CD14-positive monocyte (primary cell): ENCODE measurements around the gene CLEC1A. TPM values are rescaled to one million over a fixed set of nuclear protein-coding genes. Genes with fewer than 3 reads are reported as not detected.

Source experiments
- DNase-seq, 3 donors: peaks; one replicate each; pipeline ENCODE4 v3.0.0-alpha.2; 2011 to 2022
- H2AFZ ChIP-seq: 2 replicates; pipeline ENCODE4 v1.6.0; 2012; ENCODE audit warnings: mild to moderate bottlenecking, low read depth, low read length, inconsistent platforms; ENCODE audit not compliant: insufficient read depth, poor library complexity, severe bottlenecking
- H3K27ac ChIP-seq, 2 donors: 1 replicate in 1 of 2; 2 replicates in 1 of 2; pipeline ENCODE4 v1.5.1; 2012 to 2013; ENCODE audit warnings: low read length in 2 of 2, control low read depth in 1 of 2, inconsistent platforms in 1 of 2, low read depth in 1 of 2, mild to moderate bottlenecking in 1 of 2
- H3K27me3 ChIP-seq, 2 donors: one replicate each; pipeline versions ENCODE4 v1.6.0 to v1.6.1; 2011 to 2013; ENCODE audit warnings: low read length in 2 of 2; ENCODE audit not compliant: control insufficient read depth in 2 of 2, insufficient read depth in 2 of 2
- H3K36me3 ChIP-seq, 2 donors: replicated peaks in 1 of 2; 1 replicate in 1 of 2; 2 replicates in 1 of 2; pipeline versions ENCODE4 v1.5.1 to v1.6.1; 2012 to 2013; ENCODE audit warnings: low read length in 2 of 2, control low read depth in 1 of 2, inconsistent platforms in 1 of 2, mild to moderate bottlenecking in 1 of 2; ENCODE audit not compliant: insufficient read depth in 2 of 2, control insufficient read depth in 1 of 2
- H3K4me1 ChIP-seq, 2 donors: 1 replicate in 1 of 2; 2 replicates in 1 of 2; pipeline versions ENCODE4 v1.5.1 to v1.6.1; 2012 to 2013; ENCODE audit warnings: low read length in 2 of 2, control low read depth in 1 of 2, inconsistent platforms in 1 of 2, mild to moderate bottlenecking in 1 of 2, moderate library complexity in 1 of 2; ENCODE audit not compliant: insufficient read depth in 2 of 2, control insufficient read depth in 1 of 2
- H3K4me2 ChIP-seq: replicated peaks from 2 replicates; pipeline ENCODE3; 2012; ENCODE audit warnings: low read length, moderate library complexity, mild to moderate bottlenecking; ENCODE audit not compliant: poor library complexity, severe bottlenecking; ENCODE audit errors: extremely low read depth
- H3K4me3 ChIP-seq, 3 experiments: fragments of 200-600 bp in 1 of 3; sonication (generic) in 1 of 3; replicated peaks in 1 of 3; 1 replicate in 2 of 3; 2 replicates in 1 of 3; pipeline ENCODE4 v1.5.1; 2011 to 2013; ENCODE audit warnings: low read length in 3 of 3, mild to moderate bottlenecking in 3 of 3, control low read depth in 2 of 3, low read depth in 2 of 3, inconsistent platforms in 1 of 3, moderate library complexity in 1 of 3
- H3K79me2 ChIP-seq: 2 replicates; pipeline ENCODE4 v1.6.0; 2012; ENCODE audit warnings: mild to moderate bottlenecking, control low read depth, inconsistent platforms, low read length, moderate library complexity; ENCODE audit not compliant: insufficient read depth
- H3K9ac ChIP-seq: 2 replicates; pipeline ENCODE4 v1.6.0; 2017; ENCODE audit warnings: low read length, mild to moderate bottlenecking; ENCODE audit not compliant: insufficient read depth, poor library complexity, severe bottlenecking
- H3K9me3 ChIP-seq, 2 donors: replicated peaks in 1 of 2; 1 replicate in 1 of 2; 2 replicates in 1 of 2; pipeline versions ENCODE4 v1.5.1 to v1.6.1; 2012 to 2013; ENCODE audit warnings: low read length in 2 of 2, control low read depth in 1 of 2; ENCODE audit not compliant: control insufficient read depth in 1 of 2, insufficient read depth in 1 of 2
- H4K20me1 ChIP-seq: 2 replicates; pipeline ENCODE4 v1.6.0; 2012; ENCODE audit warnings: mild to moderate bottlenecking, low read length, control low read depth, moderate library complexity; ENCODE audit not compliant: insufficient read depth
- H3K27ac Mint-ChIP-seq, 7 donors: one replicate each; pipeline ENCODE4 v1.8.0; 2020; ENCODE audit warnings: mild to moderate bottlenecking in 7 of 7, mixed read lengths in 7 of 7, moderate library complexity in 6 of 7, inconsistent platforms in 2 of 7
- H3K27me3 Mint-ChIP-seq, 3 donors: one replicate each; pipeline ENCODE4 v1.8.0; 2021 to 2022; ENCODE audit warnings: low read depth in 3 of 3, mild to moderate bottlenecking in 3 of 3, mixed read lengths in 3 of 3, moderate library complexity in 3 of 3, inconsistent platforms in 1 of 3
- H3K36me3 Mint-ChIP-seq, 2 donors: one replicate each; pipeline ENCODE4 v1.8.0; 2020; ENCODE audit warnings: mixed read lengths in 2 of 2, inconsistent platforms in 1 of 2, mild to moderate bottlenecking in 1 of 2
- H3K4me1 Mint-ChIP-seq: one replicate; pipeline ENCODE4 v1.8.0; 2020; ENCODE audit warnings: mild to moderate bottlenecking, mixed read lengths
- H3K4me3 Mint-ChIP-seq, 2 donors: one replicate each; pipeline ENCODE4 v1.8.0; 2020; ENCODE audit warnings: mild to moderate bottlenecking in 2 of 2, mixed read lengths in 2 of 2, moderate library complexity in 1 of 2
- H3K9me3 Mint-ChIP-seq, 7 donors: one replicate each; pipeline ENCODE4 v1.8.0; 2020 to 2022; ENCODE audit warnings: mixed read lengths in 7 of 7, mild to moderate bottlenecking in 6 of 7, moderate library complexity in 6 of 7, inconsistent platforms in 2 of 7
- CTCF ChIP-seq: fragments of 200-600 bp; IDR thresholded peaks from one replicate; pipeline ENCODE4 v1.8.0; 2022; ENCODE audit warnings: antibody characterized with exemption, mild to moderate bottlenecking
- WGBS: methylation state at CpG from one replicate; pipeline ENCODE4 v1.1.5; 2013; ENCODE audit warnings: missing lambda C conversion rate; ENCODE audit not compliant: insufficient coverage; 5-methylcytosine and 5-hydroxymethylcytosine counted together
- intact Hi-C, 2 donors: fragments of 100-400 bp; cut with micrococcal nuclease; formaldehyde crosslinking; loops; one replicate each; pipeline versions ENCODE4 v1.15.0 to v1.15.1; 2023
- polyA plus RNA-seq, 3 donors: library from polyadenylated mRNA; depleted of rRNA in 1 of 3; unstranded in 2 of 3; stranded (reverse) in 1 of 3; fragments of 300-500 nt in 2 of 3; fragments of >200 nt in 1 of 3; fragmentation: Illumina TruSeq in 2 of 3; gene quantifications; 1 replicate in 2 of 3; 2 replicates in 1 of 3; pipeline ENCODE4 v1.2.3, GENCODE V29; 2012 to 2021

CLEC1A gene
- polyA plus RNA-seq, 3 donors: 0.90 to 7.9 (median 1.1) TPM

- Histone ChIP-seq H3K9me3 (no peaks in the 10 kb centered on the region), H3K4me3 (no peak overlapping the region), H3K79me2 (no peaks in the 10 kb centered on the region), H2AFZ (no peak overlapping the region), H3K4me2 (peak overlapping the region; percentile 26), H3K27ac (no peak overlapping the region), H3K27me3 (no peaks in the 10 kb centered on the region), H3K36me3 (no peaks in the 10 kb centered on the region), H4K20me1 (no peaks in the 10 kb centered on the region), H3K4me1 (peaks cover 6 to 7% of the 10 kb centered on the region in 2 donors), H3K9ac (no peak overlapping the region)
- WGBS: no CpG with 5 or more reads among the region's 2 CpGs
- Mint-ChIP-seq H3K36me3 (no peaks in the 10 kb centered on the region), H3K4me3 (no peak overlapping the region), H3K4me1 (peaks cover 14% of the 10 kb centered on the region), H3K27ac (peak overlapping the region; percentile 5 to 73 (median 49)), H3K27me3 (peaks cover 2 to 5% (median 3%) of the 10 kb centered on the region in 3 donors), H3K9me3 (peaks cover 0 to 2% (median 0%) of the 10 kb centered on the region in 7 donors)
- DNase-seq: peak; percentile 72 to 81 (median 75)
- intact Hi-C loops: loop anchor here (5.0 to 10.0 kb wide), 2 partner anchors 325 to 393 kb away; no protein-coding TSS in a partner anchor
- TF ChIP-seq CTCF: peak; percentile 82
Measured at GRCh38 chr12:10140001-10140400, 41.2 kb upstream of the CLEC1A start.

- H3K27ac ChIP-seq: no peak overlapping the region
- H3K9me3 ChIP-seq: no peaks in the 10 kb centered on the region
- 78% methylated on average over 11 of the region's 13 CpGs for WGBS
- intact Hi-C loops: loop anchor here (2.0 to 10.0 kb wide), 5 partner anchors 72 to 262 kb away; partner anchors contain the start of gene CLEC9A (in 1 of the 2)
- no peak overlapping the region for H3K9ac ChIP-seq
- no peaks in the 10 kb centered on the region for H3K36me3 ChIP-seq
- no peaks in the 10 kb centered on the region for H3K36me3 Mint-ChIP-seq
- H3K4me3 ChIP-seq: no peak overlapping the region
- peaks cover 0 to 2% (median 0%) of the 10 kb centered on the region in 7 donors for H3K9me3 Mint-ChIP-seq
- H3K4me1 ChIP-seq: peaks cover 20% of the 10 kb centered on the region in 2 donors
- TF ChIP-seq CTCF: no peak
- DNase-seq: no peak
- H3K27ac Mint-ChIP-seq: no peak overlapping the region
- no peak overlapping the region for H3K4me3 Mint-ChIP-seq
- H2AFZ ChIP-seq: no peak overlapping the region
- H3K4me1 Mint-ChIP-seq: peaks cover 27% of the 10 kb centered on the region
- no peak overlapping the region for H3K4me2 ChIP-seq
- no peaks in the 10 kb centered on the region for H3K79me2 ChIP-seq
- H3K27me3 ChIP-seq: no peaks in the 10 kb centered on the region
- no peaks in the 10 kb centered on the region for H4K20me1 ChIP-seq
- peaks cover 0 to 3% (median 0%) of the 10 kb centered on the region in 3 donors for H3K27me3 Mint-ChIP-seq
Measured at GRCh38 chr12:10136637-10137205, 37.9 kb upstream of the CLEC1A start.
